HG03196 (cell line): ENCODE data around the gene MGAT4A.
"Not testable (repeated sequence)": the region's sequence is repeated elsewhere in the genome, so short reads cannot be mapped to it uniquely, and the experiment has no call there.

Experiments
- ATAC-seq: cut with Tn5 transposase; IDR thresholded peaks from one replicate; pipeline ENCODE4 v1.9.1; 2021; ENCODE audit not compliant: unreplicated experiment

The MGAT4A gene

GRCh38 chr2:98664323-98664722 lies 66.6 kb downstream of the MGAT4A start:
- ATAC-seq, result no peak

GRCh38 chr2:98663511-98664090 lies 67.3 kb downstream of the MGAT4A start:
- no peak for ATAC-seq

- ATAC-seq, result not testable (repeated sequence)
Observed at GRCh38 chr2:98659491-98659840, 71.5 kb downstream of the MGAT4A start.

DNA sequence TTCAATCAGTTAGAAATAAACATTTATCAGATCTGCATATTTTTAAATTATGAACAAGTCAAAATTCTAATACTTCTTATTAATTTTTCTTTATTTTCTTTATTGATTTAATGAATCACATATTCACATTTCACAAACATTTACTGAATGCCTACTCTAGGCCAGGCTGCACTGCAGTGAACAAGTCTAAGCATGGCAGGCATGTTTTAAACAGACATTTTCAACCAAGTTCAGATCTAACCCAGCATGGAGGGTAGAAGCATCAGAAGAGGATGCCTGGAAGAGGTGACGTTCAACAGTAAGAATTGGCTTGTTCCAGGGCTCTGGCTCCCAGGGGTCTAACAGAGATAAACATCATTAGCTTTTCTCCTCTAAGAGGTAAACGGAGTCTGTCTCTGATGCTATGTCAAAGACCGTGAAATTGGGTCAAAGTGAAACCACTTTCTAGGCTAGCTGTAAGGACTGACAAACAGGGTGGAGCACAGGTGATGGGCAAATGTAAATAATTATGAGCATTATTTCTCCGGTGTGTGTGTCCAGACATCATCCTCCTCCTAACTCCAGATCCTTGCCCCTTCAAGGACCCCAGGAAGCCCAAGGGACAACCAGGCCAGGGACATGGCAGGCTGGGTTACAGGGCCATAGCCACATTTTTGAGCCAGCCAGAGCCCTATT lies 72.0 kb downstream of the MGAT4A start:
- ATAC-seq, result no peak

GRCh38 chr2:98656800-98657199 lies 74.1 kb downstream of the MGAT4A start:
- ATAC-seq, result no peak

- no peak for ATAC-seq
Observed at GRCh38 chr2:98654699-98655495, 76.0 kb downstream of the MGAT4A start.

- ATAC-seq, result no peak
Observed at GRCh38 chr2:98650998-98651397, 79.9 kb downstream of the MGAT4A start.

DNA sequence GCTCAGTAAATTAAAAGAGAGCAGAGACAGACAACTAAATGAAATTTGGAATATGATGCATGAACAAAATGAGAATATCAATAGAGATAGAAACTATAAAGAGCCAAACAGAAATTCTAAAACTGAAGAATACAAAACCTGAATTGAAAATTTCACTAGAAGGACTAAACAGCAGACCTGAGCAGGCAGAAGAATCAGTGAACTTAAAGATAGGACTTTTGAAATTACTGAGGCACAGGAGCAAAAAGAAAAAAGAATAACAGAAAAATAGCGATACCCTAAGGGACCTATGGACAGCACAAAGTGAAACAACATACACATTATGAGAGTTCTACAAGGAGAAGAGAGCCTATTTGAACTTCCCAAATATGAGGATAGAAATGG lies 80.9 kb downstream of the MGAT4A start:
- no peak for ATAC-seq

GRCh38 chr2:98649135-98649991 lies 81.6 kb downstream of the MGAT4A start:
- ATAC-seq, result no peak

DNA sequence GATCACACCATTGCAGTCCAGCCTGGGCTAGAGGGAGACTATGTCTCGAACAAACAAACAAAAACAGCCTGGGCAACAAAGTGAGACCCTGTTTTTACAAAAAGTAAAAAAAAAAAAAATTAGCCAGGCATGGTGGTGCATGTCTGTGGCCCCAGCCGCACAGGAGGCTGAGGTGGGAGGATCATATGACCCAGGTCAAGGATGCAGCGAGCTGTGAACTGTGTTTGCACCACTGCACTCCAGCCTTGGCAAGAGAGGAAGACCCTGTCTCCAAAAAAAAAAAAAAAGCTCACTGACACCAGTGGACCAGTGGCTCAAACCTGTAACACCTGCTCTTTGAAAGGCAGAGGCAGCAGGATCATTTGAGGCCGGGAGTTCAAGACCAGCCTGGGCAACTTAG lies 82.5 kb downstream of the MGAT4A start:
- ATAC-seq, result no peak

DNA sequence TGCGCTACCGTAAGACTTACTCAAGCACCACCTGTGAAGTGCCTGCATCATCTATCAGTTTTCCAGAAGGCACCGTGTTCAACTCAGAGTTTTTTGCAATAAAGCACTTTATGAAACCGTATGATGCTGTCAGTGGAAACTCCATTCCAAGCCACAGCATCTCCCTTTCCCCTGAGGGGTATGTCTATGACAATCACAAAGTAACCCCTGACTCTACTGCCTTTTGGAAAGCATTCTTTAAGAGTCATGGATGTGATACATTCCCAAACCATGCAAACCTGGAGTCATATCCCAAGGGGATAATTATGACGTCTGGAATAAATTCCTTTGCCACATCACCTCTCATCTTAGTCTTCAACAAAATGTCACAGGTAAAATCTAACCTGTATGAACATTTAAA lies 83.3 kb downstream of the MGAT4A start:
- no peak for ATAC-seq

GRCh38 chr2:98643496-98644100 lies 87.3 kb downstream of the MGAT4A start:
- ATAC-seq, result no peak

DNA sequence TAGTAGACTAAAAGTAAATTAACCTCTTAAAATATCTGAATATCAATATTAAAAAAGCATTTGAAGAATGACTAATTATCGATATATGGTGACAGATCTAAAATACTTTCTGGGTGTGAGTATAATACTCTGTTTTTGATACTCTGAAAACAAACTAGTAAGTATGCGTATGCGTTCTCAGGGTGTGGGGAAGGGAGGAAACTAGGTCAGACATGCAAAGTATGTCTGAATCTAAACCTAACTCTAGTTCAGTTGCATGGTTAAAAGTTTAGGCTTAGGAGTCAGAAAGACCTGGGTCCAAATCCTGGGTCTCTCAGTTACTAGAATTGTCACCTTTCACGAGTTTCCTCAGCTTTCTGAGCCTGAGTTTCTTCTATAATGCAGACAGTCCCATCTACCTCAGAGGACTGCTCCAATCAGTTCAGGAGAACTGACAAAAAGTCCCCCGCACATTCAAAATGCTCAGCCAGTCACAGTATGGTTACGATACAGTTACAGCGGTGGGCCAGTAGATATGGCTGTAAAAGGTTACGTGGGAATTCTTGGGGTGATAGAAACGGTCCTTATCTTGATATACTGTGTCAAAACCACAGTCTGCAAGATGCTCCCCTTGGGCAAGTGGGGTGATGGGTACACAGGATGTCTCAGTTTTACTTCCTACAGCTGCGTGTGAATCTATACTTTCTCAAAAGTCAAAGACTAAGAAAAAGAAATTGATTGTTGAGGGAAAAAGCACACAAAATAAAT lies 93.4 kb downstream of the MGAT4A start:
- ATAC-seq, result no peak

DNA sequence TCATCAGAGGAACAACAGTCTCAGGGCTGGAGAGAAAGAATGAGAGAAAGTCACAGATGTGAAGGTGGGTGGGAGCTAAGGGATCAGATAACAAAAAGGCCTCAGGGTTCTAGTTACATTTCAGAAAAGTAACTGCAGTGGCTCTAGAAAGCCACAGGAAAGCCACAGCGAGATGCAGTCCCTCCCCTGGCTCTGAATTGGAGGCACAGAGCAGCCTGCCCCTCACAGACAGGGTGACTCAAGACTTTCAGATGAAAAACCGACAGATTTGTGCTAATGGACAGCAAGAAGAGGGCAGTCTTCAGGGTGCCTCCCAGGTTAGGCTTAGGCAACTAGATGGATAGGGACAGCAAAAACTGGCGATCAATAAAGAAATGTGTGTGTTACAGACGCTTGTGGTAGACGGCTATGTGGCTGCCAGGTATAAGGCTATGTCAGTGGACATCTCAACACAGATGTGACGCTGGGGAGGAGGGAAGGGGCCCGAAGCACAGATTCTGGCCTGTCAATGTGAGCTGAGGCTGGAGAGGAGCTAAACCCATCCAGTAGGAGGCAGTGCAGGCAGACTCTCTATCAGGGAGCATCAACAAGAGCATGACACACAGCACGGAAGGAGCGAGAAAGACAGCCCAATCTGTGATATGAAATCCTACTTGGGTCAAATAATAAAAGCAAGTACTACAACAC lies 96.4 kb downstream of the MGAT4A start:
- ATAC-seq, result no peak

- no peak for ATAC-seq
Observed at GRCh38 chr2:98632351-98632750, 98.6 kb downstream of the MGAT4A start.

DNA sequence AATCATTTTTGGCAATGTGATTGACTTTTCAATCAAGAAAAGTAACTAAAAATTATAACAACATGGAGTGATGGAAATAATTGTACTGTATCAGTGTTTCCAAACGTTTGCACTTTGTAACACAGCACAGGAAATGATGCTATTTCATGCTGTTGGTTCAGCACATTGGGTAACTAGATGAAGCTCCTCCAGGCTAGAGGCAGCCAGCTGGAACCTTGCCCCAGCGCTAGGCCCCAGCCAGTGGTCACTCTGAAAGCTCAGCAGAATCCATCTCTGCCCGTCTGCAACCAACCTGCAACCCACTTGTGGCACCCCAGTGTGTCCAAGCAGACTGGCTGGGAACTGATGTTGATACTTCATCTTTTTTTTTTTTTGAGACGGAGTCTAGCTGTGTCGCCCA lies 107.3 kb downstream of the MGAT4A start:
- ATAC-seq, result no peak

- ATAC-seq, result no peak
Observed at GRCh38 chr2:98617149-98617548, 113.8 kb downstream of the MGAT4A start.

DNA sequence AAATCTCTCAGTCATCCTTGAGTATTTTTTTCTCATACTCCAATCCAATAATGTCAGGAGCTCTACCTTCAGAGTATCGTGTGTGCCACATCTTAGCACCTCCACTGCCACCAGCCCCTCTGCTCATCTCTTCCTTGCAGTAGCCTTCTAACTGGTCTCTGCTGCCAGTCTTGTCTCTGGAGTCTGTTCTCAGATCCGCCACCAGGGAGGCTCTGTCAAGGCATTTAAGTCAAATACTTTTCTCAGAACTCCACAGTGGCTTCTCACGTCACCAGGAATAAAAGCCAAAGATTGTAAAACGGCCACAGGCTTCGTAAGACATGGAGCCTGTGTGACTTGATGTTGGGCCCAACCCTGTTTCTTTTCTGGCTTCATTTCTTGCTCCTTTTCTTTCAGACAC lies 115.5 kb downstream of the MGAT4A start:
- no peak for ATAC-seq

DNA sequence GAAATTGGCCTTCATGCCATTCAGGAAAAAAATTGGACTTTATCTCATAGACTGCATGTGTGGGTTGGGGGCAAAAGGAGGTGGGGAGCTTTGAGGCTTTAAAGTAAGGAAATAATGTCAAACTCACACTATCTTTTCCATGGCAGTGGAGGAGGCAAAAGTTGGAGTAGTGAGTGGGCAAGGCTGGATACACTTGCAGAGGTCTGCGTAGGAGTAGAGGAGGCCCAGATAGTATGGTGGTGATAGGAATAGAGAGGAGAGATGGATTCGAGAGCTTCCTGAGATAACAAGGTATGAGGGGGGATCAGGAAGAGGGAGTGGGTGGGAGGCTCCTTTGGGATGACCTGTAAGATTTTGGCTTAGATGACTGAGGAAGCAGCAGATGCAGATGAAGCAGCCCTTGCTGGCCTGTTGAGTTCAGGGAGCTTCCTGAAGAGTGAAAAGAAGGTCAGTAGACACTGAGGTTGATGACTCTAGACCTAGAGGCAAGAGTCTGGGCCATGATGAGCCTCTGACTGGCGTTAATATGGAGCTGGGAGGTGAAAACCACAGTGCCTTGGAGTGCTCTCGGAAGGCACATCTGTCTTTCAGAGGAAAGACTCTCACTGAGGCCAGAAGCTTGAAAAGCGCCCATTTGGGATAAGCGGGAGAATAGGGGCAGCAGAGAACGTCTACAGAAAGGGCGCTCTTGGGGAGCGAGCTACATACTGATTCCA lies 116.8 kb downstream of the MGAT4A start:
- ATAC-seq, result no peak
